ENCODE data around the gene ZFHX3. TPM values are rescaled to one million over a fixed set of nuclear protein-coding genes. Genes with fewer than 3 reads are reported as not detected.

Gene ZFHX3
- total RNA-seq, 1 experiment from 2014 or later, result 21.8 TPM

- no peak for DNase-seq (ENCODE audit: low spot score)
- Histone ChIP-seq H3K27ac (ENCODE audit: low read depth, low read length, poor library complexity, severe bottlenecking) (peak overlapping the region; percentile 11), H3K36me3 (ENCODE audit: insufficient read depth, low read length, poor library complexity, severe bottlenecking) (no peaks in the 10 kb centered on the region), H3K27me3 (replicated peaks; ENCODE audit: insufficient read depth, low read depth, low read length, poor library complexity) (no peaks in the 10 kb centered on the region), H3K4me1 (ENCODE audit: insufficient read depth, low read length, poor library complexity, severe bottlenecking) (peaks cover 51% of the 10 kb centered on the region), H3K9me3 (ENCODE audit: low read depth, low read length, poor library complexity, severe bottlenecking) (no peaks in the 10 kb centered on the region), H3K4me3 (ENCODE audit: low read depth, low read length, poor library complexity, severe bottlenecking) (no peak overlapping the region)
- ChIA-PET POLR2A (ENCODE audit: low non-redundant PET) (no interaction called here), CTCF (interaction anchor here (0.6 kb wide), 1 partner anchor 115 kb away, joined by 5 read pairs; no protein-coding TSS in a partner anchor)
- BruUV-seq (replicated peaks), result no TSS peak
- TF ChIP-seq CTCF (conservative IDR thresholded peaks at IDR 0.05; ENCODE audit: low read depth, low read length) (no peak), EZH2 (IDR thresholded peaks at IDR 0.05; ENCODE audit: borderline replicate concordance, low read depth, low read length, poor library complexity, severe bottlenecking) (no peak)
- intact Hi-C loops (cut with micrococcal nuclease; ENCODE audit: unreplicated experiment), result loop anchor here (10.0 kb wide), 1 partner anchor 512 kb away; no protein-coding TSS in a partner anchor
Observed at GRCh38 chr16:73046202-73046848, 1.6 kb downstream of the ZFHX3 start.

- Histone ChIP-seq H3K27ac (ENCODE audit: low read depth, low read length, poor library complexity, severe bottlenecking) (peak overlapping the region; percentile 15), H3K36me3 (ENCODE audit: insufficient read depth, low read length, poor library complexity, severe bottlenecking) (no peaks in the 10 kb centered on the region), H3K27me3 (replicated peaks; ENCODE audit: insufficient read depth, low read depth, low read length, poor library complexity) (no peaks in the 10 kb centered on the region), H3K4me1 (ENCODE audit: insufficient read depth, low read length, poor library complexity, severe bottlenecking) (peaks cover 51% of the 10 kb centered on the region), H3K9me3 (ENCODE audit: low read depth, low read length, poor library complexity, severe bottlenecking) (no peaks in the 10 kb centered on the region), H3K4me3 (ENCODE audit: low read depth, low read length, poor library complexity, severe bottlenecking) (no peak overlapping the region)
- DNase-seq (ENCODE audit: low spot score), result no peak
- intact Hi-C loops (cut with micrococcal nuclease; ENCODE audit: unreplicated experiment), result loop anchor here (10.0 kb wide), 1 partner anchor 509 kb away; no protein-coding TSS in a partner anchor
- ChIA-PET POLR2A (ENCODE audit: low non-redundant PET) (no interaction called here), CTCF (no interaction called here)
- TF ChIP-seq EZH2 (IDR thresholded peaks at IDR 0.05; ENCODE audit: borderline replicate concordance, low read depth, low read length, poor library complexity, severe bottlenecking) (no peak), CTCF (conservative IDR thresholded peaks at IDR 0.05; ENCODE audit: low read depth, low read length) (no peak)
- BruUV-seq (replicated peaks), result no TSS peak
Observed at GRCh38 chr16:73043828-73044467, 4.0 kb downstream of the ZFHX3 start.

- CTCF ChIA-PET, result interaction anchor here (0.6 kb wide), 1 partner anchor 81 kb away, joined by 3 read pairs; no protein-coding TSS in a partner anchor
- intact Hi-C loops (cut with micrococcal nuclease; ENCODE audit: unreplicated experiment), result loop anchor here (10.0 kb wide), 1 partner anchor 508 kb away; no protein-coding TSS in a partner anchor
Observed at GRCh38 chr16:73042807-73043206, 5.1 kb downstream of the ZFHX3 start.

More at GRCh38 chr16:73042807-73043206, 5.1 kb downstream of the ZFHX3 start:
- TF ChIP-seq EZH2 (IDR thresholded peaks at IDR 0.05; ENCODE audit: borderline replicate concordance, low read depth, low read length, poor library complexity, severe bottlenecking) (no peak), CTCF (conservative IDR thresholded peaks at IDR 0.05; ENCODE audit: low read depth, low read length) (no peak)
- no peaks in the 10 kb centered on the region for H3K27me3 ChIP-seq (replicated peaks; ENCODE audit: insufficient read depth, low read depth, low read length, poor library complexity)
- H3K9me3 ChIP-seq (ENCODE audit: low read depth, low read length, poor library complexity, severe bottlenecking), result no peaks in the 10 kb centered on the region
- DNase-seq (ENCODE audit: low spot score), result no peak
- no peak overlapping the region for H3K27ac ChIP-seq (ENCODE audit: low read depth, low read length, poor library complexity, severe bottlenecking)
- H3K4me3 ChIP-seq (ENCODE audit: low read depth, low read length, poor library complexity, severe bottlenecking), result no peak overlapping the region
- peaks cover 49% of the 10 kb centered on the region for H3K4me1 ChIP-seq (ENCODE audit: insufficient read depth, low read length, poor library complexity, severe bottlenecking)
- BruUV-seq (replicated peaks), result no TSS peak
- POLR2A ChIA-PET (ENCODE audit: low non-redundant PET), result no interaction called here
- no peaks in the 10 kb centered on the region for H3K36me3 ChIP-seq (ENCODE audit: insufficient read depth, low read length, poor library complexity, severe bottlenecking)

Measured in A673 (cell line).